Activated CD4-positive, alpha-beta T cell treated with anti-CD3 and anti-CD28 coated beads for 24 hours (primary cell): ENCODE measurements around the gene PSME1.

Experiments
- DNase-seq, 2 donors: peaks; one replicate each; pipeline ENCODE4 v3.0.0-alpha.2; 2020; ENCODE audit warnings: low read depth in 2 of 2

The PSME1 gene

GRCh38 chr14:24135834-24136683, at the start of gene PSME1:
TSS of gene PSME1 (plus strand) at chr14:24136194. CDS start at chr14:24136263, 69 bp downstream.
- DNase-seq = peak; percentile 87 to 93

- no peak for DNase-seq
Measured at GRCh38 chr14:24087004-24087403, 49.0 kb upstream of the PSME1 start.

DNA sequence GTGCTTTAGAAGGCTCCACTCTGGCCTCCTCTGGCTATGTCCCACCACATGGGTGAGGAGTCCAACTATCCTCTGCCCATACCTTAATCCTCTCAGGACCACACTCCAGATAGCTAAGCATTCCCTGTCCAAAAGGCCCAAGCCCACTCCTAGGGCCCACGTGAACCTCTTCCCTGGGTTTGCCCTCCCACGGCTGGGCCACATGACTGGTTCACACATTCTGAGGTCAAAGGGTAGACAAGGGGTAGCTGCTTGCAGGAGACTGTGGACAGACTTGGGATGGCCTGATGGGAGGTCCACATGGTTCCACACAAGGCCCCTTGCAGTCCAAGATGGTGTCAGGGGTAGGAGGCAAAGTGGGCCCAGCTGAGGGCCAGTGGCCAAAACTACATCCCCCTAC, 47.9 kb upstream of the PSME1 start:
- no peak for DNase-seq

DNA sequence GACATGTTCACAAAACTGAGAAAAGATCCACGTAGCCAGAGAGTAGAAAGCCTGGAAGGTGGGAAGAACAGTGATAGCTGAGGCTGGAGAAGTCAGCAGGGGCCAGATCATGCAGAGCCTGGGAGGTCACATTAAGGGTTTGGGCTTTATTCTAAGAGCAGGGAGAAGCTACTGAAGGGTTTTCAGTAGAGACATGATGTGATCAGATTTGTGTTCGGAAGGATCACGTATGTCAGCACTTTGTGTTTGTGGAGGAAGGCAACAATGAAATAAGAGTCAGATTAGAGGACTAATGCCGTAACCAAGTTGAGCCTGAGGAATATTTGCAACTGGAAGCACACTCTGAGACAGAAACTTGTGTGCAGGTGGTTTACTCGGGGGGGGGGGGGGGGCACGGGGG, 46.1 kb upstream of the PSME1 start:
- no peak for DNase-seq

- no peak for DNase-seq
Measured at GRCh38 chr14:24092110-24092504, 43.9 kb upstream of the PSME1 start.

- no peak for DNase-seq
Measured at GRCh38 chr14:24092505-24093206, 43.3 kb upstream of the PSME1 start.

GRCh38 chr14:24093207-24093900, 42.6 kb upstream of the PSME1 start:
- no peak for DNase-seq

DNA sequence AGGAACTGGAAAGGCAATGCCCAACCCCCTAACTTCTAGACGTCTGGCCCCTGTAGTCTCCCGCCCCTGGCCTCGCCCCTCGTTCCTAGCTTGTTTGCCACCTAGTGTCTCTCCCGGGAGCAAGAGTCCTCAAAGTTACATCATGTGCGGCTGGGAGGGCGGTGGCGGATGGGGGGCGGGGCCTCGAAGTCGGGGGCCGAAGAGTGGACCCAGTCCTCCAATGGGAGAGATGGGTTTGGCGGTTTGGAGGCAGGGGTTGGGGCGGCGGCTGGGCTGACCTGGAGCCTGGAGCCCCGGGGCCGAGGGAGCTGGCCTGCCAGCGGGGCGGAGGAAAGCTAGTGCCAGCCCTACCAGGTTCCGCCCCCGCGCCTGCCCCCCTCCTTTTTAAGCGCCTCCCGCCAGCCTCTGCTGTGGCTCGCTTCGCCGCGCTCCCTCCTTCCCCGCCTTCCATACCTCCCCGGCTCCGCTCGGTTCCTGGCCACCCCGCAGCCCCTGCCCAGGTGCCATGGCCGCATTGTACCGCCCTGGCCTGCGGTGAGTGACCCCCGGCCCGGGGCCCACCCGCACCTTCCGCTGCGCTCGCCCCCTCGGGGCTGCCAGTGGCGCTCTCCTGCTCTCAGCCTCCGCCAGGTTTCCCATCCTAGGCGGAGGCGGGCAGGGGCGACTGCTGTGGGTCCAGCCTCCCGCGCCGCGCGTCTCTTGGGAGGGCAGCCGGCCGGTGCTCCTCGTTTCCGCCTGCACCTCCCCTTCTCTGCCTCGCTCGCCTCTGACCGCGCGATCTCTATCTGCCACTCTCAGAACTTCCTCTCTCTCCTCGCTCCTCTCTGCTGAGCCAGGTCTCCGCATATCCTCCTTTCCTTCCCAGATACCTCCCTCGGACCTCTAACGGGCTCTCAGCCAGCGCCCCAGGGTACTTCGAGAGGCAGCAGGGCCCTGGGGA, 41.8 kb upstream of the PSME1 start, which contains the start of gene PCK2:
Gene PCK2 (plus strand): TSS at position 411 of the 940 bp plus-strand sequence. CDS start 95 bp downstream, at position 506.
- DNase-seq = peak; percentile 85 to 89

- no peak for DNase-seq
Measured at GRCh38 chr14:24094841-24095270, 41.1 kb upstream of the PSME1 start.

GRCh38 chr14:24095271-24096068, 40.5 kb upstream of the PSME1 start:
- DNase-seq = peak in 1 of 2 donors; percentile 56

- no peak for DNase-seq
Measured at GRCh38 chr14:24096545-24097181, 39.3 kb upstream of the PSME1 start.

GRCh38 chr14:24098229-24098926, 37.6 kb upstream of the PSME1 start:
- no peak for DNase-seq

DNA sequence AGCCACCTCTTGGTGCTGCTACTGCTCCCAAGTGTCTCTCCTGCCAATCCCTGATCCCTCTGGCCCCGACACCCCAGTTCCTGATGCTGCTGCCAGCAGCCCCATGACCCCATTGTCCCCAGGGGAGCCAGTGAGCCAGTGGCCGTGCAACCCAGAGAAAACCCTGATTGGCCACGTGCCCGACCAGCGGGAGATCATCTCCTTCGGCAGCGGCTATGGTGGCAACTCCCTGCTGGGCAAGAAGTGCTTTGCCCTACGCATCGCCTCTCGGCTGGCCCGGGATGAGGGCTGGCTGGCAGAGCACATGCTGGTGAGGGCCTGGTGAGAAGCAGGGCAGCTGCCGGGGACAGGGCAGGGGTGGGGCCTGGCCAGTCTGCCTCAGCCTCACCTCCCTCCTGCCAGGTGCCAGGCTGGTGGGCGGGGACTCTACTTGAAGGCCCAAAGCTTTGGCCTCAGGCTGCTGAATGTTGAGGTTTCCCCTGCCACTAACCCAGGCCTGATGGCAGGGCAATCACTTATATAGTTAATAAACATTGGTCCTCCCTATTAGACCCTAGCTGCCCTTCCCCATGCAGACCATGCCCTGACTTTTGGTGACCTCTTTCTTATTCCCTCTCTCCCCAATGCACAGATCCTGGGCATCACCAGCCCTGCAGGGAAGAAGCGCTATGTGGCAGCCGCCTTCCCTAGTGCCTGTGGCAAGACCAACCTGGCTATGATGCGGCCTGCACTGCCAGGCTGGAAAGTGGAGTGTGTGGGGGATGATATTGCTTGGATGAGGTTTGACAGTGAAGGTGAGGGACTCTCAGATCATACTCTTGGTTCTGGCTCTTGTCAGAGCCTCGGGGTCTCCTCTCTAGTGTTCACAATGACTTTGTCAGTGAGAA, 36.8 kb upstream of the PSME1 start:
- DNase-seq = no peak

DNA sequence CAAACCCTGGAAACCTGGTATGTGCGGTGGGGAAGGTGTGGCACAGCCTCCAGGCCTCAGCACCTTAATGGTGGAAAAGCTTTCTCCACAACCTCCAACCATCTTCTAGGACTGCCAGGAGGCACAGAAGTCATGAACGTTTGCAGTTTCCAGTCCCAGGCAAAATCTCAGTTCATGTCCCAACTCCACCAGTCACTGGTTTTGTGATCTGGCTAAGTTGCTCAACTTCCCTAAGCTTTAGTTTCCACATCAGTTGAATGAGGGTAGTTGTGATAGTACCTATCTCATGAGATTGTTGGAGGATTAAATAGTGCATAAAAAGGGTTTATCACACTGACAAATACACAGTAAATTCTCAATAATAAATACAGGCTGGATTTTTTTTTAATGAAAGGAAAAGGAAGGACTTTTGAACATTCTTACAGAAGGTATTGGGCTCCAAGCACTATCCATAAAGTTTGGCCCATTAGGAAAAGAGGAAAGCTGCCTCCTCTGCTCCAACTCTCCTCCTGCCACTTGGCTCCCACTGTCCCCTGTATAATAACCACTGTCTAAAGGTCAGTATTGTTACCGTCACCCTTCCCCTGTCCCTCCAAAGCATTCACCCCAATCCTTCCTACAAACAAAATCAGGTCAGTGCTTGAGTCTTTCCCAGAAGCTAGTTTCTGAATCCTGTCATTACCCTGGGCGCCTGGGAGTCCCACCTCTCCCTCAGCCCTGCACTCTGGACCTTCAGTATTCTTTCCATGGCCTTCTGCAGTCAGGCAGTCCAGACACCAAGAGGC, 35.6 kb upstream of the PSME1 start:
- no peak for DNase-seq

- DNase-seq = no peak
Measured at GRCh38 chr14:24100982-24101494, 35.0 kb upstream of the PSME1 start.

DNA sequence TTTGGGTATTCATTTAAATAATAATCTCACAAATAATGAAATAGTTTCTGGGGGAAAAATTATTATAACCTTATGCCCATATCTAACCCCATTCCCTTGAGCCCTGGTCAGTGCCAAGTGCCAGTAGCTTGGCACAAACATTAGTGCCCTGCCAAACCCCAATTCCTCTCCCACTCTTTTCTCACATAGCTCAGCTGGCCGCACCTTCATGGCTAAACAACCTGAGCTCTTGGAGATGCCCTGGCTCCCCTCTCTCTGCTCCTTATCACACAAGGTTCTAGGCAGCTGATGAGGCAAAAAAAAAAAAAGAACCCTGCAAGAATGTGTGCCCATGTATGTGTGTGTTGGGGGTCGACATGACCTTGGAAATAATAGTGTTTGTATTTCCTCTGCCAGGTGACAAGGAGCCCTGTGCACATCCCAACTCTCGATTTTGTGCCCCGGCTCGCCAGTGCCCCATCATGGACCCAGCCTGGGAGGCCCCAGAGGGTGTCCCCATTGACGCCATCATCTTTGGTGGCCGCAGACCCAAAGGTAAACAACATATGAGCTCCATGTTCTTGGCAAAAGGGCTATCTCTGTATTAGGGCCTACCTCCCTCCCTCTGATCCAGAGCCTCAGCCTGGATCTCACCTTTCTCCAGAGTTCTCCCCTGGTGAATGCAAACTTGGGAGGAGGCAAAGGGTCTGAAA, 33.5 kb upstream of the PSME1 start:
- DNase-seq = no peak

DNA sequence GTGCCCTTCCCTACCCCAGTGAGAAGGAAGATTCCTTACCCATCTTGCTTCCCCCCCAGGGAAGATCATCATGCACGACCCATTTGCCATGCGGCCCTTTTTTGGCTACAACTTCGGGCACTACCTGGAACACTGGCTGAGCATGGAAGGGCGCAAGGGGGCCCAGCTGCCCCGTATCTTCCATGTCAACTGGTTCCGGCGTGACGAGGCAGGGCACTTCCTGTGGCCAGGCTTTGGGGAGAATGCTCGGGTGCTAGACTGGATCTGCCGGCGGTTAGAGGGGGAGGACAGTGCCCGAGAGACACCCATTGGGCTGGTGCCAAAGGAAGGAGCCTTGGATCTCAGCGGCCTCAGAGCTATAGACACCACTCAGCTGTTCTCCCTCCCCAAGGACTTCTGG, 32.5 kb upstream of the PSME1 start:
- DNase-seq = no peak
